K562 (cell line): ENCODE measurements around the gene SPEG. TPM values are rescaled to one million over a fixed set of nuclear protein-coding genes. Genes with fewer than 3 reads are reported as not detected.

Experiments used
- ATAC-seq: fragments of 200-7000 bp; cut with Tn5 transposase; 3 replicates; pipeline ENCODE4 v1.9.1; 2020; ENCODE audit warnings: moderate library complexity
- BruUV-seq: library from RNA; stranded (reverse); fragments of 400-500 nt; replicated peaks from 2 replicates; lab custom pipeline; 2021; lab: Mats Ljungman, UMichigan
- CTCF ChIA-PET: fragments of 300-600 bp; formaldehyde crosslinking; extraction: SDS; loops from one replicate; lab custom pipeline; 2021; ENCODE audit warnings: low intra/inter-chr PET ratio; lab: Yijun Ruan, JAX
- POLR2A ChIA-PET: fragments of 300-600, 350-650 bp; sonication (Branson Sonifier 250); formaldehyde crosslinking; extraction: SDS; loops from one replicate; lab custom pipeline; 2021; ENCODE audit warnings: antibody characterized with exemption, inconsistent platforms; lab: Yijun Ruan, JAX
- DNase-seq, 4 experiments: peaks; one replicate each; pipeline versions ENCODE4 v3.0.0 to v3.0.0-alpha.2; 2011 to 2018; ENCODE audit warnings: low spot score in 3 of 4, mixed read lengths in 3 of 4; ENCODE audit errors: extremely low read depth in 1 of 4
- FAIRE-seq: peaks from 2 replicates; lab custom pipeline; 2011; peaks lifted over from hg19 to GRCh38; lab: Jason Lieb, UNC
- H2AFZ ChIP-seq: 2 replicates; pipeline ENCODE4 v1.6.0; 2011; ENCODE audit warnings: low read depth, low read length, control low read depth, inconsistent platforms
- H3K27ac ChIP-seq: fragments of 200-600 bp; 3 replicates; pipeline ENCODE4 v1.8.0; 2011; ENCODE audit warnings: low read depth, mild to moderate bottlenecking, control low read depth, inconsistent platforms, low read length, moderate library complexity, mixed read lengths; ENCODE audit errors: extremely low read depth
- H3K27me3 ChIP-seq, 2 experiments: fragments of 300-600 bp in 1 of 2; 2 replicates in 1 of 2; 3 replicates in 1 of 2; pipeline versions ENCODE4 v1.6.0 to v1.8.0; 2011; ENCODE audit warnings: inconsistent platforms in 2 of 2, low read length in 2 of 2, mild to moderate bottlenecking in 1 of 2, mixed read lengths in 1 of 2, moderate library complexity in 1 of 2; ENCODE audit not compliant: control insufficient read depth in 2 of 2, insufficient read depth in 2 of 2
- H3K36me3 ChIP-seq: fragments of 300-600 bp; 3 replicates; pipeline ENCODE4 v1.8.0; 2011; ENCODE audit warnings: mild to moderate bottlenecking, low read length, inconsistent platforms; ENCODE audit not compliant: control insufficient read depth, insufficient read depth
- H3K4me1 ChIP-seq, 2 experiments: fragments of 200-600 bp in 1 of 2; replicated peaks in 1 of 2; 2 replicates in 1 of 2; 3 replicates in 1 of 2; pipeline versions ENCODE4 v1.5.1 to v1.8.0; 2011; ENCODE audit warnings: inconsistent platforms in 2 of 2, low read length in 2 of 2, mild to moderate bottlenecking in 1 of 2, mixed read lengths in 1 of 2, moderate library complexity in 1 of 2; ENCODE audit not compliant: control insufficient read depth in 2 of 2, insufficient read depth in 2 of 2
- H3K4me2 ChIP-seq: 2 replicates; pipeline ENCODE4 v1.6.1; 2011; ENCODE audit warnings: low read length, control low read depth, inconsistent platforms, mixed read lengths; ENCODE audit not compliant: insufficient read depth
- H3K4me3 ChIP-seq: fragments of 200-600 bp; sonication (generic), shearing (Covaris generic); 2 replicates; pipeline ENCODE4 v1.5.1; 2016; ENCODE audit warnings: control low read depth, inconsistent platforms
- H3K79me2 ChIP-seq: fragments of 200-600 bp; 3 replicates; pipeline ENCODE4 v1.8.0; 2011; ENCODE audit warnings: low read length, inconsistent platforms; ENCODE audit not compliant: control insufficient read depth, insufficient read depth
- H3K9ac ChIP-seq, 2 experiments: 2 replicates each; pipeline versions ENCODE4 v1.6.0 to v1.6.1; 2011; ENCODE audit warnings: low read depth in 2 of 2, low read length in 2 of 2, control low read depth in 1 of 2, inconsistent platforms in 1 of 2, mild to moderate bottlenecking in 1 of 2, mixed read lengths in 1 of 2; ENCODE audit not compliant: insufficient read depth in 1 of 2
- H3K9me1 ChIP-seq: one replicate; pipeline ENCODE4 v1.6.0; 2011; ENCODE audit warnings: inconsistent platforms, mild to moderate bottlenecking, low read length, moderate library complexity; ENCODE audit not compliant: control insufficient read depth, insufficient read depth
- H3K9me3 ChIP-seq: replicated peaks from 2 replicates; pipeline ENCODE4 v1.5.1; 2011; ENCODE audit warnings: low read depth, low read length, inconsistent platforms; ENCODE audit not compliant: control insufficient read depth, insufficient read depth
- H4K20me1 ChIP-seq: replicated peaks from 2 replicates; pipeline ENCODE4 v1.6.1; 2011; ENCODE audit warnings: low read length, inconsistent platforms, mixed read lengths; ENCODE audit not compliant: control insufficient read depth, insufficient read depth
- NFIC ChIP-seq: fragments of 450-650 bp; IDR thresholded peaks from 2 replicates; pipeline ENCODE4 v1.6.1; 2017; ENCODE audit warnings: mild to moderate bottlenecking, inconsistent platforms
- ZNF551 ChIP-seq: fragments of 250-450 bp; sonication (Bioruptor Pico); IDR thresholded peaks from 2 replicates; pipeline ENCODE4 v1.5.0; 2021; ENCODE audit warnings: mild to moderate bottlenecking, moderate library complexity
- ZNF717 ChIP-seq: fragments of 250-450 bp; sonication (Bioruptor Pico); IDR thresholded peaks from 2 replicates; pipeline ENCODE4 v1.5.0; 2021
- ZNF778 ChIP-seq: fragments of 450-650 bp; formaldehyde crosslinking; IDR thresholded peaks from 2 replicates; pipeline ENCODE4 v1.4.0; 2020; ENCODE audit warnings: mild to moderate bottlenecking, moderate library complexity
- WGBS: fragments of 100-300 bp; shearing (Covaris generic); methylation state at CpG from one replicate; pipeline ENCODE4 v1.1.6; 2016; ENCODE audit warnings: low coverage, mixed read lengths; ENCODE audit not compliant: insufficient coverage; ENCODE audit errors: missing lambda C conversion rate; 5-methylcytosine and 5-hydroxymethylcytosine counted together
- in situ Hi-C: fragments of 300-500 bp; cut with MboI; formaldehyde crosslinking; loops from 4 replicates; pipeline ENCODE4 v1.15.0; 2018; ENCODE audit warnings: inconsistent platforms, mixed read lengths
- intact Hi-C: fragments of 100-400 bp; cut with micrococcal nuclease; formaldehyde crosslinking; loops from 2 replicates; pipeline ENCODE4 v1.14.2; 2022
- polyA plus RNA-seq, 8 experiments: library from polyadenylated mRNA; depleted of rRNA in 4 of 8; stranded (reverse) in 5 of 8; unstranded in 3 of 8; fragments of >200 nt; fragmentation: Nextera tagmentation in 2 of 8; fragmentation: Illumina TruSeq in 1 of 8; extraction: Ambion mirVana in 2 of 8; extraction: Trizol in 1 of 8; gene quantifications; 2 replicates each; pipeline versions ENCODE4 v1.2.1 to v1.2.3, GENCODE V29; 2011 to 2014; ENCODE audit warnings: inconsistent platforms in 1 of 8, missing spikeins in 1 of 8
- total RNA-seq, 7 experiments: library from RNA; depleted of rRNA in 6 of 7; stranded (reverse); fragments of >200 nt in 6 of 7; fragmentation: Illumina TruSeq in 2 of 7; extraction: Trizol in 2 of 7; gene quantifications; 2 replicates each; pipeline versions ENCODE4 v1.2.1 to v1.2.3, GENCODE V29; 2011 to 2021; ENCODE audit warnings: low replicate concordance in 1 of 7
- TF ChIP-seq, protein P1 (sequence below): sonication (generic); formaldehyde crosslinking; IDR thresholded peaks from 2 replicates; pipeline ENCODE4 v1.8.1; 2023; ENCODE audit warnings: mild to moderate bottlenecking, missing genetic modification reagents

SPEG gene
- total and polyA plus RNA-seq, 9 of the 15 experiments (the other 6 are each of a cell fraction or from before 2014, with no cell fraction given) = 0.49 to 8.7 (median 3.0) TPM

DNA sequence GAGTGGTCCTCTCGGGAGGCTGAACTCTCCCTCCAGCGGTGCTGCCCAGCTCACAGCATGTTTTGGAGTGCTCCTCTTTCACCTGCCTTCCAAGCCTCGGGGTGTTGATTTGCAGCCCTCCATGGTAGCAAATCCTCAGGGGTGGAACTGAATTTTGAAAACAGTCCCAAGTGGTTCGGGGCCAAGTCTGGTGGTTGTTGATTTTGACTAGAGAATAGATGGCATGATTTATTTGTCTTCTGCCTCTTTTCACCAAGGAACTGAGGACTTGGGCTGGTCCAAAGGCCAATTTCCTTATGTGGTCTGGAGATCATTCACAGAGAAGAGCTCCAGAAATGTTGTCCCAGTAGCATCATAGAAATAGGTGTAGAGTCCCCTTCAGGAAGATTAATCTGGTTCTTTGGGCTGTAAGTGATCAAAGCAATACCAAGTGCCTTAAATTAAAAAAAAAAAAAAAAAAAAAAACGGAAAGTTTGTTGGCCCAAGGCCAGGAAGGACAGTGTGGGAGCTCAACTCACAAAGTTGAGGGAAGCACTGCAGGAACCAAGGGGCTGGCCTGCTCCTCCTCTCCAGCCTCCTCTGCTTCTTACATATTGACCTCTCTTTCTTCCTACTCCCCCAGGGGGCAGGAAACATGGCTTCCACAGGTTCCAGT, 18.9 kb upstream of the SPEG start:
- TF ChIP-seq ZNF778 (no peak), NFIC (peak; percentile 86)
- DNase-seq (peak in 2 of 4 experiments; percentile 33 to 37), ATAC-seq (no peak), FAIRE-seq (no peak)
- no peak overlapping the region for H3K27ac ChIP-seq
- no peaks in the 10 kb centered on the region for H4K20me1 ChIP-seq
- H2AFZ ChIP-seq = peak overlapping the region; percentile 62
- CTCF ChIA-PET = interaction anchor here (0.7 kb wide), 1 partner anchor 117 kb away, joined by 3 read pairs; no protein-coding TSS in a partner anchor
- H3K4me1 ChIP-seq = peaks cover 16 to 36% of the 10 kb centered on the region in 2 experiments
- WGBS = 34% methylated on average over 4 of the region's 5 CpGs
- no peak overlapping the region for H3K4me2 ChIP-seq
- H3K4me3 ChIP-seq = no peak overlapping the region
- in situ Hi-C loops (no loop called here), intact Hi-C loops (no loop called here)
- POLR2A ChIA-PET = interaction anchor here (0.6 to 1.1 kb wide), 2 partner anchors 9 to 65 kb away, joined by 3 read pairs; no protein-coding TSS in a partner anchor
- no peaks in the 10 kb centered on the region for H3K79me2 ChIP-seq
- no peaks in the 10 kb centered on the region for H3K27me3 ChIP-seq
- no peaks in the 10 kb centered on the region for H3K9me1 ChIP-seq
- no peaks in the 10 kb centered on the region for H3K36me3 ChIP-seq
- H3K9ac ChIP-seq = no peak overlapping the region
- no TSS peak for BruUV-seq
- peaks cover 4% of the 10 kb centered on the region for H3K9me3 ChIP-seq

DNA sequence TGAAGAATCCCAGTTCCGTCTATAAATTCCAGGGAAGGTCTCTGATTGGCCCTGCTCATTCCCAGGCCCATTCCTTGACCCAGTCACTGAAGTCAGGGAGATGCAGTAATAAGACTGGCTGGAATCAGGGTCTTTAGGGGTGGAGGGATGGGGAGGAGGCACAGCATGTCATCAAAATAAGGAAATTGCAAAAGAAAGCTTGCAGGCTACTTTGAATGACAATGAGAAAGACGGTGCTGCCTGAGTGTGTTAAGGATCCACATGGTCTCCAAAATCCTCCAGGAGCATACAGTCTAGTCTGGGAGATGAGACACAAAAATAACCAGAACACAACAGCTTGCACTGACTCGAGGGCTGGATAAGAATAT, 18.4 kb upstream of the SPEG start:
- peak overlapping the region; percentile 14; the same call in 1 of the 2 replicates for H2AFZ ChIP-seq
- in situ Hi-C loops = no loop called here
- H3K9me3 ChIP-seq = peaks cover 4% of the 10 kb centered on the region
- ATAC-seq (no peak), DNase-seq (no peak), FAIRE-seq (no peak)
- TF ChIP-seq ZNF717 (CRISPR knock-in tag) = no peak
- TF ChIP-seq, protein P1, sequence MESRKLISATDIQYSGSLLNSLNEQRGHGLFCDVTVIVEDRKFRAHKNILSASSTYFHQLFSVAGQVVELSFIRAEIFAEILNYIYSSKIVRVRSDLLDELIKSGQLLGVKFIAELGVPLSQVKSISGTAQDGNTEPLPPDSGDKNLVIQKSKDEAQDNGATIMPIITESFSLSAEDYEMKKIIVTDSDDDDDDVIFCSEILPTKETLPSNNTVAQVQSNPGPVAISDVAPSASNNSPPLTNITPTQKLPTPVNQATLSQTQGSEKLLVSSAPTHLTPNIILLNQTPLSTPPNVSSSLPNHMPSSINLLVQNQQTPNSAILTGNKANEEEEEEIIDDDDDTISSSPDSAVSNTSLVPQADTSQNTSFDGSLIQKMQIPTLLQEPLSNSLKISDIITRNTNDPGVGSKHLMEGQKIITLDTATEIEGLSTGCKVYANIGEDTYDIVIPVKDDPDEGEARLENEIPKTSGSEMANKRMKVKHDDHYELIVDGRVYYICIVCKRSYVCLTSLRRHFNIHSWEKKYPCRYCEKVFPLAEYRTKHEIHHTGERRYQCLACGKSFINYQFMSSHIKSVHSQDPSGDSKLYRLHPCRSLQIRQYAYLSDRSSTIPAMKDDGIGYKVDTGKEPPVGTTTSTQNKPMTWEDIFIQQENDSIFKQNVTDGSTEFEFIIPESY = no peak
- TF ChIP-seq ZNF551 = no peak
- H3K4me2 ChIP-seq = no peak overlapping the region
- no peaks in the 10 kb centered on the region for H3K79me2 ChIP-seq
- H3K27me3 ChIP-seq = no peaks in the 10 kb centered on the region
- no peak overlapping the region for H3K4me3 ChIP-seq
- H3K9ac ChIP-seq = no peak overlapping the region
- CTCF ChIA-PET = interaction anchor here (0.7 kb wide), 1 partner anchor 117 kb away, joined by 3 read pairs; no protein-coding TSS in a partner anchor
- intact Hi-C loops = no loop called here
- no TSS peak for BruUV-seq
- H3K4me1 ChIP-seq = peaks cover 16 to 39% of the 10 kb centered on the region in 2 experiments
- no peaks in the 10 kb centered on the region for H3K36me3 ChIP-seq
- no peak overlapping the region for H3K27ac ChIP-seq
- WGBS = 43% methylated on average over 3 of the region's 3 CpGs
- H3K9me1 ChIP-seq = no peaks in the 10 kb centered on the region
- POLR2A ChIA-PET = interaction anchor here (0.6 to 1.1 kb wide), 3 partner anchors 10 to 79 kb away, joined by 3 read pairs; no protein-coding TSS in a partner anchor
- H4K20me1 ChIP-seq = no peaks in the 10 kb centered on the region
